PC-3 (cell line): Measurements from ENCODE around the gene HDGFL2. TPM values are rescaled to one million over a fixed set of nuclear protein-coding genes. Genes with fewer than 3 reads are reported as not detected.

Source experiments
- ATAC-seq: fragments of 200-7000 bp; cut with Tn5 transposase; 2 replicates; pipeline ENCODE4 v1.9.1; 2020; ENCODE audit warnings: mild to moderate bottlenecking, moderate library complexity
- BruUV-seq: library from RNA; stranded (reverse); fragments of 400-500 nt; replicated peaks from 2 replicates; lab custom pipeline; 2021; lab: Mats Ljungman, UMichigan
- CTCF ChIA-PET: fragments of 300-600 bp; sonication (Branson Sonifier 250); formaldehyde crosslinking; loops from one replicate; lab custom pipeline; 2022; ENCODE audit warnings: antibody characterized with exemption; lab: Charles Lee
- POLR2A ChIA-PET: fragments of 300-600 bp; sonication (Branson Sonifier 250); formaldehyde crosslinking; loops from one replicate; lab custom pipeline; 2022; ENCODE audit warnings: antibody characterized with exemption; ENCODE audit not compliant: unreplicated experiment; lab: Charles Lee
- DNase-seq: peaks from one replicate; pipeline ENCODE4 v3.0.0-alpha.2; 2015
- H2AFZ ChIP-seq: fragments of 300-600 bp; sonication (generic); 2 replicates; pipeline ENCODE4 v1.6.0; 2016; ENCODE audit warnings: antibody characterized with exemption, low read length
- H3F3A ChIP-seq: fragments of 300-600 bp; sonication (generic); one replicate; pipeline ENCODE4 v1.6.0; 2017; ENCODE audit warnings: antibody characterized with exemption, low read length, control low read depth, mild to moderate bottlenecking; ENCODE audit not compliant: unreplicated experiment
- H3K27ac ChIP-seq: fragments of 300-600 bp; sonication (generic); 2 replicates; pipeline ENCODE4 v1.5.1; 2016; ENCODE audit warnings: mild to moderate bottlenecking, low read length
- H3K27me3 ChIP-seq: fragments of 300-600 bp; sonication (generic); 2 replicates; pipeline ENCODE4 v1.6.1; 2016; ENCODE audit warnings: low read length, mixed read lengths
- H3K36me3 ChIP-seq: fragments of 300-600 bp; sonication (generic); 2 replicates; pipeline ENCODE4 v1.6.1; 2016; ENCODE audit warnings: low read depth, mixed run types, low read length, mixed read lengths
- H3K4me1 ChIP-seq: fragments of 300-600 bp; sonication (generic); 2 replicates; pipeline ENCODE4 v1.5.1; 2016; ENCODE audit warnings: low read length; ENCODE audit not compliant: insufficient read depth
- H3K4me2 ChIP-seq: fragments of 300-600 bp; sonication (generic); 2 replicates; pipeline ENCODE4 v1.6.0; 2016; ENCODE audit warnings: low read length
- H3K4me3 ChIP-seq: fragments of 300-600 bp; sonication (generic); 2 replicates; pipeline ENCODE4 v1.5.1; 2016; ENCODE audit warnings: mild to moderate bottlenecking, low read length, mixed read lengths
- H3K79me2 ChIP-seq: fragments of 300-600 bp; sonication (generic); 2 replicates; pipeline ENCODE4 v1.6.1; 2017; ENCODE audit warnings: low read length, mixed read lengths
- H3K9ac ChIP-seq: fragments of 300-600 bp; sonication (generic); 2 replicates; pipeline ENCODE4 v1.6.0; 2016; ENCODE audit warnings: mild to moderate bottlenecking, low read length
- H3K9me2 ChIP-seq: fragments of 300-600 bp; sonication (generic); replicated peaks from 2 replicates; pipeline ENCODE4 v1.6.1; 2016; ENCODE audit warnings: mixed run types, low read length, mixed read lengths
- H3K9me3 ChIP-seq: fragments of 300-600 bp; sonication (generic); 2 replicates; pipeline ENCODE4 v1.6.1; 2016; ENCODE audit warnings: low read length, mixed read lengths
- H4K20me1 ChIP-seq: fragments of 300-600 bp; sonication (generic); 2 replicates; pipeline ENCODE4 v1.6.1; 2016; ENCODE audit warnings: low read length, mixed read lengths
- EZH2 ChIP-seq: fragments of 300-600 bp; sonication (generic); IDR thresholded peaks from one replicate; pipeline ENCODE4 v1.6.1; 2017; ENCODE audit warnings: antibody characterized with exemption, mild to moderate bottlenecking, low read length; ENCODE audit not compliant: unreplicated experiment
- EZH2phosphoT487 ChIP-seq: fragments of 300-600 bp; sonication (generic); IDR thresholded peaks from 2 replicates; pipeline ENCODE4 v1.6.1; 2018; ENCODE audit warnings: mild to moderate bottlenecking, antibody characterized with exemption, low read length, borderline replicate concordance
- intact Hi-C: fragments of 100-400 bp; cut with micrococcal nuclease; formaldehyde crosslinking; loops from 2 replicates; pipeline ENCODE4 v1.9.0; 2023
- total RNA-seq: library from RNA; depleted of rRNA; stranded (reverse); fragments of >200 nt; gene quantifications from 2 replicates; pipeline ENCODE4 v1.2.3, GENCODE V29; 2014
- TF ChIP-seq, protein P1 (sequence below): fragments of 300-600 bp; sonication (generic); conservative IDR thresholded peaks from 2 replicates; pipeline ENCODE4 v1.5.1; 2017; ENCODE audit warnings: antibody characterized with exemption, low read depth, mild to moderate bottlenecking, low read length

HDGFL2 gene
- total RNA-seq, 1 experiment from 2014 or later, result 111 TPM

DNA sequence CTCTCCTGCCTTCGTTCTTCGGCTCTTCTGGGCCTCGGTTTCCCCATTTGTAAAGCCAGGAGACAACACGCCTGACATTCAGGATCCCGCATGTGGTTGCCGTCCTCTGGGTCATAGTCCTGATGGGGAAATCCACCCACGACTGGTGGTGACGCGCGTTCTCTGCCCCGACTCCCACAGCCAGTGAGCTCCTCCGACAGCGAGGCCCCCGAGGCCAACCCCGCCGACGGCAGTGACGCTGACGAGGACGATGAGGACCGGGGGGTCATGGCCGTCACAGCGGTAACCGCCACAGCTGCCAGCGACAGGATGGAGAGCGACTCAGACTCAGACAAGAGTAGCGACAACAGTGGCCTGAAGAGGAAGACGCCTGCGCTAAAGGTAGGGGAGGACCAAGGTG is 16.4 kb downstream of the HDGFL2 start:
- intact Hi-C loops, result no loop called here
- H3K9ac ChIP-seq, result no peak overlapping the region
- H3K9me3 ChIP-seq, result no peaks in the 10 kb centered on the region
- DNase-seq (no peak), ATAC-seq (no peak)
- no TSS peak for BruUV-seq
- H3K4me2 ChIP-seq, result no peak overlapping the region
- H3K27ac ChIP-seq, result no peak overlapping the region
- no peak overlapping the region for H2AFZ ChIP-seq
- peaks cover 28% of the 10 kb centered on the region for H3K36me3 ChIP-seq
- no peaks in the 10 kb centered on the region for H3K9me2 ChIP-seq
- no peaks in the 10 kb centered on the region for H3F3A ChIP-seq
- no peaks in the 10 kb centered on the region for H3K4me1 ChIP-seq
- H3K4me3 ChIP-seq, result no peak overlapping the region
- H3K27me3 ChIP-seq, result no peaks in the 10 kb centered on the region
- ChIA-PET POLR2A (interaction anchor here (0.6 kb wide), 1 partner anchor 19 kb away, joined by 3 read pairs; no protein-coding TSS in a partner anchor), CTCF (no interaction called here)
- H4K20me1 ChIP-seq, result no peaks in the 10 kb centered on the region
- no peaks in the 10 kb centered on the region for H3K79me2 ChIP-seq
- TF ChIP-seq, protein P1, sequence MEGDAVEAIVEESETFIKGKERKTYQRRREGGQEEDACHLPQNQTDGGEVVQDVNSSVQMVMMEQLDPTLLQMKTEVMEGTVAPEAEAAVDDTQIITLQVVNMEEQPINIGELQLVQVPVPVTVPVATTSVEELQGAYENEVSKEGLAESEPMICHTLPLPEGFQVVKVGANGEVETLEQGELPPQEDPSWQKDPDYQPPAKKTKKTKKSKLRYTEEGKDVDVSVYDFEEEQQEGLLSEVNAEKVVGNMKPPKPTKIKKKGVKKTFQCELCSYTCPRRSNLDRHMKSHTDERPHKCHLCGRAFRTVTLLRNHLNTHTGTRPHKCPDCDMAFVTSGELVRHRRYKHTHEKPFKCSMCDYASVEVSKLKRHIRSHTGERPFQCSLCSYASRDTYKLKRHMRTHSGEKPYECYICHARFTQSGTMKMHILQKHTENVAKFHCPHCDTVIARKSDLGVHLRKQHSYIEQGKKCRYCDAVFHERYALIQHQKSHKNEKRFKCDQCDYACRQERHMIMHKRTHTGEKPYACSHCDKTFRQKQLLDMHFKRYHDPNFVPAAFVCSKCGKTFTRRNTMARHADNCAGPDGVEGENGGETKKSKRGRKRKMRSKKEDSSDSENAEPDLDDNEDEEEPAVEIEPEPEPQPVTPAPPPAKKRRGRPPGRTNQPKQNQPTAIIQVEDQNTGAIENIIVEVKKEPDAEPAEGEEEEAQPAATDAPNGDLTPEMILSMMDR, result no peak
- TF ChIP-seq EZH2 (no peak), EZH2phosphoT487 (no peak)

GRCh38 chr19:4491446-4491845 is 19.3 kb downstream of the HDGFL2 start:
- H3K9ac ChIP-seq, result no peak overlapping the region
- no peaks in the 10 kb centered on the region for H3K9me2 ChIP-seq
- peaks cover 29% of the 10 kb centered on the region for H3K36me3 ChIP-seq
- H3K27me3 ChIP-seq, result no peaks in the 10 kb centered on the region
- DNase-seq, result no peak
- H3K4me1 ChIP-seq, result no peaks in the 10 kb centered on the region
- ChIA-PET POLR2A (no interaction called here), CTCF (no interaction called here)
- H3K79me2 ChIP-seq, result no peaks in the 10 kb centered on the region
- ATAC-seq, result no peak
- H3F3A ChIP-seq, result no peaks in the 10 kb centered on the region
- no peak overlapping the region for H3K4me2 ChIP-seq
- no TSS peak for BruUV-seq
- intact Hi-C loops, result no loop called here
- no peak overlapping the region for H3K27ac ChIP-seq
- no peaks in the 10 kb centered on the region for H3K9me3 ChIP-seq
- TF ChIP-seq EZH2, result no peak
- TF ChIP-seq, protein P1, result no peak
- TF ChIP-seq EZH2phosphoT487, result no peak
- H4K20me1 ChIP-seq, result no peaks in the 10 kb centered on the region
- no peak overlapping the region for H3K4me3 ChIP-seq
- no peak overlapping the region for H2AFZ ChIP-seq

GRCh38 chr19:4492337-4493103 is 20.4 kb downstream of the HDGFL2 start:
- Histone ChIP-seq H3K36me3 (peaks cover 29% of the 10 kb centered on the region), H3K9me2 (no peaks in the 10 kb centered on the region), H3K4me2 (no peak overlapping the region), H3K9ac (no peak overlapping the region), H3F3A (no peaks in the 10 kb centered on the region), H4K20me1 (no peaks in the 10 kb centered on the region), H3K4me3 (no peak overlapping the region), H3K27ac (no peak overlapping the region), H2AFZ (no peak overlapping the region), H3K27me3 (no peaks in the 10 kb centered on the region), H3K9me3 (no peaks in the 10 kb centered on the region), H3K4me1 (no peaks in the 10 kb centered on the region), H3K79me2 (no peaks in the 10 kb centered on the region)
- no peak for DNase-seq
- ChIA-PET CTCF (no interaction called here), POLR2A (no interaction called here)
- intact Hi-C loops, result no loop called here
- ATAC-seq, result no peak
- no TSS peak for BruUV-seq
- no peak for TF ChIP-seq EZH2phosphoT487
- TF ChIP-seq, protein P1, result no peak
- TF ChIP-seq EZH2, result no peak
